ENCODE measurements around the gene EIF4E1B.

DNA sequence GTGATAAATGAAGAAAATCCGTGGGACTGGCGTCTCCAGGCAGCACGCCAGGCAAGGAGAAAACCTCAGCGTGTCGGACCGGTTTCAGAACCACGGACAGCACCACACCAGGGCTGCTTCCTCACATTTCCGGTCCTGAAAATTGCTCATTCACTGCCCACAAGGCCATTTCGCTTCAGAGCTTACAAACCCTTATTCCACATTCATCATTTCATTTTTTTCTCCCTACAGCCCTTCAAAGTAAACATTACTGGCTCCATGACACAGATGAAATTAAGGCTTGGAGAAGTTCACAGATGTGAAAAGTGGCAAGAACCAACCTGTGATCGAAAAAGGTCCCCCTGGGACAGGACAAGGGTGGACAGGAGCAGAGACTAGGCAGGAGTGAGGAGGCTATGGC lies 19.0 kb upstream of the EIF4E1B start:
- TF ChIP-seq, protein P1, sequence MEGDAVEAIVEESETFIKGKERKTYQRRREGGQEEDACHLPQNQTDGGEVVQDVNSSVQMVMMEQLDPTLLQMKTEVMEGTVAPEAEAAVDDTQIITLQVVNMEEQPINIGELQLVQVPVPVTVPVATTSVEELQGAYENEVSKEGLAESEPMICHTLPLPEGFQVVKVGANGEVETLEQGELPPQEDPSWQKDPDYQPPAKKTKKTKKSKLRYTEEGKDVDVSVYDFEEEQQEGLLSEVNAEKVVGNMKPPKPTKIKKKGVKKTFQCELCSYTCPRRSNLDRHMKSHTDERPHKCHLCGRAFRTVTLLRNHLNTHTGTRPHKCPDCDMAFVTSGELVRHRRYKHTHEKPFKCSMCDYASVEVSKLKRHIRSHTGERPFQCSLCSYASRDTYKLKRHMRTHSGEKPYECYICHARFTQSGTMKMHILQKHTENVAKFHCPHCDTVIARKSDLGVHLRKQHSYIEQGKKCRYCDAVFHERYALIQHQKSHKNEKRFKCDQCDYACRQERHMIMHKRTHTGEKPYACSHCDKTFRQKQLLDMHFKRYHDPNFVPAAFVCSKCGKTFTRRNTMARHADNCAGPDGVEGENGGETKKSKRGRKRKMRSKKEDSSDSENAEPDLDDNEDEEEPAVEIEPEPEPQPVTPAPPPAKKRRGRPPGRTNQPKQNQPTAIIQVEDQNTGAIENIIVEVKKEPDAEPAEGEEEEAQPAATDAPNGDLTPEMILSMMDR (conservative IDR thresholded peaks at IDR 0.05; ENCODE audit: low read depth, low read length), result no peak
- TF ChIP-seq EZH2 (IDR thresholded peaks at IDR 0.05; ENCODE audit: borderline replicate concordance, low read depth, low read length, poor library complexity, severe bottlenecking), result no peak
